ENCODE data around the gene PTPRE.

PTPRE gene

GRCh38 chr10:127872871-127873600 is 33.9 kb upstream of the PTPRE start:
- Histone ChIP-seq H3K27me3 (ENCODE audit: control insufficient read depth, insufficient read depth, low read length) (no peaks in the 10 kb centered on the region), H3K27ac (no peak overlapping the region), H3K9ac (no peak overlapping the region), H3K9me3 (ENCODE audit: control insufficient read depth, low read length) (no peaks in the 10 kb centered on the region), H3K79me2 (no peaks in the 10 kb centered on the region), H3K36me3 (ENCODE audit: control insufficient read depth, insufficient read depth, low read length) (no peaks in the 10 kb centered on the region), H3K4me1 (no peaks in the 10 kb centered on the region), H3K4me3 (ENCODE audit: low read depth, low read length) (no peak overlapping the region), H3K4me2 (ENCODE audit: low read length) (no peak overlapping the region), H2AFZ (no peak overlapping the region)
- no peak for TF ChIP-seq CTCF (IDR thresholded peaks at IDR 0.05)

GRCh38 chr10:127873901-127874470 is 32.9 kb upstream of the PTPRE start:
- no peak for TF ChIP-seq CTCF (IDR thresholded peaks at IDR 0.05)
- Histone ChIP-seq H2AFZ (no peak overlapping the region), H3K27me3 (ENCODE audit: control insufficient read depth, insufficient read depth, low read length) (no peaks in the 10 kb centered on the region), H3K4me2 (ENCODE audit: low read length) (no peak overlapping the region), H3K27ac (no peak overlapping the region), H3K36me3 (ENCODE audit: control insufficient read depth, insufficient read depth, low read length) (no peaks in the 10 kb centered on the region), H3K9me3 (ENCODE audit: control insufficient read depth, low read length) (no peaks in the 10 kb centered on the region), H3K9ac (no peak overlapping the region), H3K4me1 (no peaks in the 10 kb centered on the region), H3K79me2 (no peaks in the 10 kb centered on the region), H3K4me3 (ENCODE audit: low read depth, low read length) (no peak overlapping the region)

GRCh38 chr10:127874671-127875448 is 32.0 kb upstream of the PTPRE start:
- no peak overlapping the region for H3K4me2 ChIP-seq (ENCODE audit: low read length)
- H3K79me2 ChIP-seq = no peaks in the 10 kb centered on the region
- no peaks in the 10 kb centered on the region for H3K9me3 ChIP-seq (ENCODE audit: control insufficient read depth, low read length)
- no peak overlapping the region for H3K4me3 ChIP-seq (ENCODE audit: low read depth, low read length)
- no peak overlapping the region for H2AFZ ChIP-seq
- H3K9ac ChIP-seq = no peak overlapping the region
- H3K27ac ChIP-seq = no peak overlapping the region
- no peaks in the 10 kb centered on the region for H3K4me1 ChIP-seq
- no peaks in the 10 kb centered on the region for H3K27me3 ChIP-seq (ENCODE audit: control insufficient read depth, insufficient read depth, low read length)
- TF ChIP-seq CTCF (IDR thresholded peaks at IDR 0.05) = no peak
- H3K36me3 ChIP-seq (ENCODE audit: control insufficient read depth, insufficient read depth, low read length) = no peaks in the 10 kb centered on the region

GRCh38 chr10:127875449-127875765 is 31.5 kb upstream of the PTPRE start:
- Histone ChIP-seq H2AFZ (no peak overlapping the region), H3K4me1 (no peaks in the 10 kb centered on the region), H3K4me3 (ENCODE audit: low read depth, low read length) (no peak overlapping the region), H3K79me2 (no peaks in the 10 kb centered on the region), H3K27me3 (ENCODE audit: control insufficient read depth, insufficient read depth, low read length) (no peaks in the 10 kb centered on the region), H3K27ac (no peak overlapping the region), H3K9me3 (ENCODE audit: control insufficient read depth, low read length) (no peaks in the 10 kb centered on the region), H3K36me3 (ENCODE audit: control insufficient read depth, insufficient read depth, low read length) (no peaks in the 10 kb centered on the region), H3K9ac (no peak overlapping the region), H3K4me2 (ENCODE audit: low read length) (no peak overlapping the region)
- no peak for TF ChIP-seq CTCF (IDR thresholded peaks at IDR 0.05)

All from parathyroid adenoma (tissue), 2 donors.